Gastrocnemius medialis (tissue), 4 donors: Measurements from ENCODE around the gene CCNL1. TPM values are rescaled to one million over a fixed set of nuclear protein-coding genes. Genes with fewer than 3 reads are reported as not detected.
"Not testable (repeated sequence)": the region's sequence is repeated elsewhere in the genome, so short reads cannot be mapped to it uniquely, and the experiment has no call there.

Experiments used
- ATAC-seq, 2 donors: fragments of 150-250 bp; one replicate each; pipeline ENCODE4 v1.9.1; 2016
- DNase-seq, 2 donors: peaks; one replicate each; pipeline ENCODE4 v3.0.0-alpha.2; 2019
- H3K27ac ChIP-seq, 4 donors: fragments of 200-600 bp; sonication (generic); 1 replicate in 1 of 4; 2 replicates in 3 of 4; pipeline ENCODE4 v1.5.1; 2016 to 2018; ENCODE audit warnings: mild to moderate bottlenecking in 2 of 4, moderate library complexity in 1 of 4
- H3K27me3 ChIP-seq, 3 donors: fragments of 200-600 bp; sonication (generic) in 2 of 3; 1 replicate in 1 of 3; 2 replicates in 2 of 3; pipeline versions ENCODE4 v1.5.1 to v1.6.0; 2016 to 2019; ENCODE audit warnings: mild to moderate bottlenecking in 1 of 3, moderate library complexity in 1 of 3
- H3K36me3 ChIP-seq, 2 donors: fragments of 200-600 bp; sonication (generic) in 1 of 2; one replicate each; pipeline ENCODE4 v1.5.1; 2017 to 2018
- H3K4me1 ChIP-seq, 2 donors: fragments of 200-600 bp; sonication (generic) in 1 of 2; one replicate each; pipeline ENCODE4 v1.5.1; 2016 to 2017; ENCODE audit warnings: mild to moderate bottlenecking in 2 of 2
- H3K4me3 ChIP-seq, 4 donors: fragments of 200-600 bp; sonication (generic) in 3 of 4; 1 replicate in 1 of 4; 2 replicates in 3 of 4; pipeline ENCODE4 v1.5.1; 2016 to 2019; ENCODE audit warnings: mild to moderate bottlenecking in 2 of 4
- H3K9me3 ChIP-seq, 3 donors: fragments of 200-600 bp; sonication (generic) in 2 of 3; 1 replicate in 1 of 3; 2 replicates in 2 of 3; pipeline ENCODE4 v1.5.1; 2016 to 2019
- POLR2A ChIP-seq, 2 donors: fragments of 450-650 bp; IDR thresholded peaks; one replicate each; pipeline ENCODE4 v1.6.1; 2017; ENCODE audit warnings: antibody characterized with exemption in 2 of 2, mild to moderate bottlenecking in 2 of 2, moderate library complexity in 2 of 2
- in situ Hi-C, 4 donors: fragments of 200-750 bp; cut with MboI; loops; one replicate each; pipeline versions ENCODE4 v1.15.0 to v1.8.0; 2017; ENCODE audit warnings: low sequenced_read_pairs in 4 of 4
- intact Hi-C: fragments of 100-400 bp; cut with DNase I; formaldehyde crosslinking; loops from one replicate; pipeline ENCODE4 v1.15.1; 2023; ENCODE audit warnings: low total_unique reads
- total RNA-seq, 4 donors: library from RNA; depleted of rRNA; stranded (reverse); fragments of >200 nt; gene quantifications; one replicate each; pipeline versions ENCODE4 v1.1.0 to v1.2.3, GENCODE V29; 2016
- TF ChIP-seq, protein P1 (sequence below), 5 experiments: fragments of 450-650 bp in 3 of 5; fragments of 200-600 bp in 2 of 5; sonication (generic) in 2 of 5; IDR thresholded peaks in 4 of 5; conservative IDR thresholded peaks in 1 of 5; 1 replicate in 4 of 5; 2 replicates in 1 of 5; pipeline ENCODE4 v1.5.1; 2016 to 2019; ENCODE audit warnings: antibody characterized with exemption in 5 of 5, mild to moderate bottlenecking in 3 of 5, moderate library complexity in 3 of 5

Gene CCNL1
- total RNA-seq, 4 donors from 2014 or later: 34.3 to 110 (median 41.3) TPM

GRCh38 chr3:157199841-157200240, 39.9 kb upstream of the CCNL1 start:
- Histone ChIP-seq H3K4me3 (no peak overlapping the region), H3K36me3 (no peaks in the 10 kb centered on the region), H3K9me3 (no peaks in the 10 kb centered on the region), H3K27me3 (no peaks in the 10 kb centered on the region), H3K27ac (no peak overlapping the region), H3K4me1 (peaks cover 0 to 4% of the 10 kb centered on the region in 2 donors)
- intact Hi-C loops: no loop called here
- in situ Hi-C loops: loop anchor here in 3 of 4 donors (10.0 kb wide), 1 partner anchor 295 kb away; no protein-coding TSS in a partner anchor
- no peak for TF ChIP-seq POLR2A (IDR thresholded peaks at IDR 0.05)
- DNase-seq (no peak), ATAC-seq (no peak)

DNA sequence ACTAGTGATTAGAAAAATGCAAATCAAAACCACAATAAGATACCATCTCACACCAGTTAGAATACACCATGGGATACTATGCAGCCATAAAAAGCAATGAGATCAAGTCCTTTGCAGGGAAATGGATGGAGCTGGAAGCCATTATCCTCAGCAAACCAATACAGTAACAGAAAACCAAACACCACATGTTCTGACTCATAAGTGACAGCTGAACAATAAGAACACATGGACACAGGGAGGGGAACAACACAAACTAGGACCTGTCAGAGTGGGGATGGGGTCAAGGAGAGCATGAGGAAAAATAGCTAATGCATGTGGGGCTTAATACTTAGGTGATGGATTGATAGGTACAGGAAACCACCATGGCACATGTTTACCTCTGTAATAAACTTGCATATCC, 36.0 kb upstream of the CCNL1 start:
- DNase-seq: no peak
- Histone ChIP-seq H3K36me3 (no peaks in the 10 kb centered on the region), H3K4me3 (no peak overlapping the region), H3K9me3 (no peaks in the 10 kb centered on the region), H3K4me1 (no peaks in the 10 kb centered on the region), H3K27ac (no peak overlapping the region), H3K27me3 (no peaks in the 10 kb centered on the region)
- TF ChIP-seq POLR2A (IDR thresholded peaks at IDR 0.05): no peak
- TF ChIP-seq, protein P1, sequence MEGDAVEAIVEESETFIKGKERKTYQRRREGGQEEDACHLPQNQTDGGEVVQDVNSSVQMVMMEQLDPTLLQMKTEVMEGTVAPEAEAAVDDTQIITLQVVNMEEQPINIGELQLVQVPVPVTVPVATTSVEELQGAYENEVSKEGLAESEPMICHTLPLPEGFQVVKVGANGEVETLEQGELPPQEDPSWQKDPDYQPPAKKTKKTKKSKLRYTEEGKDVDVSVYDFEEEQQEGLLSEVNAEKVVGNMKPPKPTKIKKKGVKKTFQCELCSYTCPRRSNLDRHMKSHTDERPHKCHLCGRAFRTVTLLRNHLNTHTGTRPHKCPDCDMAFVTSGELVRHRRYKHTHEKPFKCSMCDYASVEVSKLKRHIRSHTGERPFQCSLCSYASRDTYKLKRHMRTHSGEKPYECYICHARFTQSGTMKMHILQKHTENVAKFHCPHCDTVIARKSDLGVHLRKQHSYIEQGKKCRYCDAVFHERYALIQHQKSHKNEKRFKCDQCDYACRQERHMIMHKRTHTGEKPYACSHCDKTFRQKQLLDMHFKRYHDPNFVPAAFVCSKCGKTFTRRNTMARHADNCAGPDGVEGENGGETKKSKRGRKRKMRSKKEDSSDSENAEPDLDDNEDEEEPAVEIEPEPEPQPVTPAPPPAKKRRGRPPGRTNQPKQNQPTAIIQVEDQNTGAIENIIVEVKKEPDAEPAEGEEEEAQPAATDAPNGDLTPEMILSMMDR (IDR thresholded peaks at IDR 0.05 in 4 of 5, conservative IDR thresholded peaks at IDR 0.05 in 1 of 5): no peak
- intact Hi-C loops: no loop called here
- ATAC-seq: no peak
- in situ Hi-C loops: no loop called here

DNA sequence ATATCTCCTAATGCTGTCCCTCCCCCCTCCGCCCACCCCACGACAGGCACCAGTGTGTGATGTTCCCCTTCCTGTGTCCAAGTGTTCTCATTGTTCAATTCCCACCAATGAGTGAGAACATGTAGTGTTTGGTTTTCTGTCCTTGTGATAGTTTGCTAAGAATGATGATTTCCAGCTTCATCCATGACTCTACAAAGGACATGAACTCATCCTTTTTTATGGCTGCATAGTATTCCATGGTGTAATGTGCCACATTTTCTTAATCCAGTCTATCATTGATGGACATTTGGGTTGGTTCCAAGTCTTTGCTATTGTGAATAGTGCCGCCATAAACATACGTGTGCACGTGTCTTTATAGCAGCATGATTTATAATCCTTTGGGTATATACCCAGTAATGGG, 31.2 kb upstream of the CCNL1 start:
- in situ Hi-C loops, H3K4me3 ChIP-seq, intact Hi-C loops, H3K4me1 ChIP-seq, DNase-seq, H3K9me3 ChIP-seq, ATAC-seq, H3K27me3 ChIP-seq, H3K27ac ChIP-seq, H3K36me3 ChIP-seq: not testable (repeated sequence)

GRCh38 chr3:157190380-157190872, 30.5 kb upstream of the CCNL1 start:
- ATAC-seq (no peak), DNase-seq (no peak)
- Histone ChIP-seq H3K27me3 (no peaks in the 10 kb centered on the region), H3K4me3 (no peak overlapping the region), H3K9me3 (no peaks in the 10 kb centered on the region), H3K27ac (no peak overlapping the region), H3K36me3 (no peaks in the 10 kb centered on the region), H3K4me1 (no peaks in the 10 kb centered on the region)
- TF ChIP-seq POLR2A (IDR thresholded peaks at IDR 0.05): no peak
- TF ChIP-seq, protein P1 (IDR thresholded peaks at IDR 0.05 in 4 of 5, conservative IDR thresholded peaks at IDR 0.05 in 1 of 5): no peak
- intact Hi-C loops (no loop called here), in situ Hi-C loops (no loop called here)

DNA sequence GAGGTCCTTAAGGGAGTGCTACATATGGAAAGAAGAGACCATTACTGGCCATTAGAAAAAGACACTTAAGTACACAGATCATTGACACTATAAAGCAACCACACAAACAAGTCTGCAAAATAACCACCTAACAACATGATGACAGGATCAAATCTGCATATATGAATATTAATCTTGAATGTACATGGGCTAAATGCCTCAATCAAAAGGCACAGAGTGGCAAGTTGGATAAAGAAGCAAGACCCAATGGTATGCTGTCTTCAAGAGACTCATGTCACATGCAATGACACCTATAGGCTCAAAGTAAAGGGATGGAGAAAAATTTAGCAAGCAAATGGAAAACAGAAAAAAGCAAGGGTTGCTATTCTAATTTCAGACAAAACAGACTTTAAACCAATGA, 28.4 kb upstream of the CCNL1 start:
- H3K36me3 ChIP-seq: no peaks in the 10 kb centered on the region
- no peak for DNase-seq
- ATAC-seq: no peak
- no peak overlapping the region for H3K4me3 ChIP-seq
- H3K27ac ChIP-seq: no peak overlapping the region
- intact Hi-C loops: no loop called here
- in situ Hi-C loops: no loop called here
- no peak for TF ChIP-seq POLR2A (IDR thresholded peaks at IDR 0.05)
- TF ChIP-seq, protein P1 (IDR thresholded peaks at IDR 0.05 in 4 of 5, conservative IDR thresholded peaks at IDR 0.05 in 1 of 5): no peak
- no peaks in the 10 kb centered on the region for H3K9me3 ChIP-seq
- H3K4me1 ChIP-seq: no peaks in the 10 kb centered on the region
- no peaks in the 10 kb centered on the region for H3K27me3 ChIP-seq

DNA sequence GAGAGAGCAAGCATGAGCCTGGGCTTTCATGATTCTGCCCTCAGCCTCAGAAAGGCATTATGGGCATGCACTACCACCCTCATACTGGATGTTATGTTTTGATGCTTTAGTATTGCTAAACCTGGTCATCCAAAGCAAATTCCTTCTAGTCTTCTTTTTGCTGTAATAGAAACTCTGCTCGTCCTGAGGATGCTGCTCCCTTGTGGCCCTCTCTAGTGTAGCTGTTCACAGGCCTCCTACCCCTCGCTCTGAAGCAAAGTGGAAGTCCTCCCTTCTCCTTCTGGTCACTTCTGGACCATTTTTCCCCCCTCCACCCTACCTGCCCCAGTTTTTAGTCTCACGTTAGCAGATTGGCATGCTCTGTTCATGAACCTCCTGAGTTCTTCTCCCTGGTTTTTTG, 22.9 kb upstream of the CCNL1 start:
- DNase-seq (no peak), ATAC-seq (no peak)
- no peaks in the 10 kb centered on the region for H3K9me3 ChIP-seq
- H3K4me1 ChIP-seq: no peaks in the 10 kb centered on the region
- TF ChIP-seq, protein P1 (IDR thresholded peaks at IDR 0.05 in 4 of 5, conservative IDR thresholded peaks at IDR 0.05 in 1 of 5): no peak
- TF ChIP-seq POLR2A (IDR thresholded peaks at IDR 0.05): no peak
- no peak overlapping the region for H3K27ac ChIP-seq
- in situ Hi-C loops: no loop called here
- H3K36me3 ChIP-seq: no peaks in the 10 kb centered on the region
- H3K4me3 ChIP-seq: no peak overlapping the region
- intact Hi-C loops: no loop called here
- no peaks in the 10 kb centered on the region for H3K27me3 ChIP-seq
